Measurements from ENCODE around the gene B4GALT5. TPM values are rescaled to one million over a fixed set of nuclear protein-coding genes. Genes with fewer than 3 reads are reported as not detected.
"Not testable (repeated sequence)": the region's sequence is repeated elsewhere in the genome, so short reads cannot be mapped to it uniquely, and the experiment has no call there.

B4GALT5 gene
- polyA plus RNA-seq, 3 donors from 2014 or later: 0.35 to 3.2 (median 2.8) TPM

DNA sequence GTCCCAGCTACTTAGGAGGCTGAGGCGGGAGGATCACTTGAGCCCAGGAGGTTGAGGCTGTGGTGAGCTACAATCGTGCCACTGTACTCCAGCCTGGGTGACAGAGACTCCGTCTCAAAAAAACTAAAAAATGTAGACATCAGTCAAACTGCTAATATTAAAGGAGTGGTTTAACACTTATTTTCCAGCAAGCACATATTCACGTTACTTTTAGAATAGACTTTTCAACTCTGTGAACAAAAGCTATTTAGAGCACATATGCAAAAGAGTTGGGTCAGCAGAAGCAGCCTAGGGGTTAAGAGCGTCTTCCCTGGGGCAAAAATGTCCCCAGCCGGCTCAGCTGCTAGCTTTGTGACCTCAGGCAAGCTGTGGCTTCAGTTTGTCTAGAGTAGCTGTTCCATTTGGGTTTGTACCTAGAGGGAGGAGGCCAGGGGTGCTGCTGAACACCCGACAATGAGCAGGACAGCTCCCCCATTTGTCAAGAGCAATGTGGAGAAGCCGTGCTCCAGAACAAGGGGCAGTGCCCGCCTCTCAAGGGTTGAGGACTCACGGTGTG lies 83.2 kb downstream of the B4GALT5 start:
- H3K27ac Mint-ChIP-seq: peak overlapping the region in 3 of 6 donors; percentile 13 to 32 (median 30)
- H3K27me3 Mint-ChIP-seq (ENCODE audit: low read depth in 3 of 3): peaks cover 0 to 8% (median 2%) of the 10 kb centered on the region in 3 donors
- no peaks in the 10 kb centered on the region for H3K9me3 Mint-ChIP-seq
- peaks cover 8 to 24% (median 20%) of the 10 kb centered on the region in 3 donors for H3K36me3 Mint-ChIP-seq
- H3K4me3 Mint-ChIP-seq: no peak overlapping the region
- no peak for DNase-seq
- peaks cover 23 to 29% of the 10 kb centered on the region in 2 donors for H3K4me1 Mint-ChIP-seq

- no peak for DNase-seq
These were observed 84.1 kb downstream of the B4GALT5 start for GRCh38 chr20:49629606-49630005.

GRCh38 chr20:49628280-49628679 lies 85.4 kb downstream of the B4GALT5 start:
- not testable (repeated sequence) for H3K27ac Mint-ChIP-seq; DNase-seq; H3K4me3 Mint-ChIP-seq; H3K27me3 Mint-ChIP-seq (ENCODE audit: low read depth in 3 of 3); H3K9me3 Mint-ChIP-seq
- Mint-ChIP-seq H3K4me1 (peaks cover 29 to 36% of the 10 kb centered on the region in 2 donors), H3K36me3 (peaks cover 3 to 20% (median 7%) of the 10 kb centered on the region in 3 donors)

More at GRCh38 chr20:49629606-49630005, 84.1 kb downstream of the B4GALT5 start:
- peaks cover 0 to 8% (median 2%) of the 10 kb centered on the region in 3 donors for H3K27me3 Mint-ChIP-seq (ENCODE audit: low read depth in 3 of 3)
- peak overlapping the region in 1 of 6 donors; percentile 18 for H3K27ac Mint-ChIP-seq
- H3K9me3 Mint-ChIP-seq: no peaks in the 10 kb centered on the region
- H3K4me3 Mint-ChIP-seq: no peak overlapping the region
- peaks cover 29 to 33% of the 10 kb centered on the region in 2 donors for H3K4me1 Mint-ChIP-seq
- peaks cover 7 to 24% (median 16%) of the 10 kb centered on the region in 3 donors for H3K36me3 Mint-ChIP-seq

- Mint-ChIP-seq H3K4me3 (no peak overlapping the region), H3K4me1 (peaks cover 29 to 36% of the 10 kb centered on the region in 2 donors), H3K27ac (peak overlapping the region in 2 of 6 donors; percentile 13 to 22)
These were observed 86.3 kb downstream of the B4GALT5 start for GRCh38 chr20:49627329-49627761.

DNA sequence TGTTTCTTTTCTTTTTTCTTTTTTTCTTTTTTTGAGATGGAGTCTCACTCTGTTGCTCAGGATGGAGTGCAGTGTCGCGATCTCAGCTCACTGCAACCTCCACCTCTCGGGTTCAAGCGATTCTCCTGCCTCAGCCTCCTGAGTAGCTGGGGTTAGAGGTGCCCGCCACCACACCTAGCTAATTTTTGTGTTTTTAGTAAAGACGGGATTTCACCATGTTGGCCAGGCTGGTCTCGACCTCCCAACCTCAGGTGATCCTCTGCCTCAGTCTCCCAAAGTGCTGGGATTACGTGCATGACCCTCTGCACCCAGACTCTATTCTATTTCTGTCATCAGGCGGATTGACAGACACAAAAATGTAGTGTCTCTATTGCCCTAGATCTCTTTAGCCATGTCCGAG lies 88.7 kb downstream of the B4GALT5 start:
- Mint-ChIP-seq H3K4me1 (peaks cover 27 to 33% of the 10 kb centered on the region in 2 donors), H3K27ac (peak overlapping the region in 3 of 6 donors; percentile 28 to 64 (median 51))
- DNase-seq; H3K4me3 Mint-ChIP-seq; H3K36me3 Mint-ChIP-seq; H3K9me3 Mint-ChIP-seq; H3K27me3 Mint-ChIP-seq (ENCODE audit: low read depth in 3 of 3): not testable (repeated sequence)

More at GRCh38 chr20:49627329-49627761, 86.3 kb downstream of the B4GALT5 start:
- peaks cover 3 to 20% (median 6%) of the 10 kb centered on the region in 3 donors for H3K36me3 Mint-ChIP-seq
- no peak for DNase-seq
- no peaks in the 10 kb centered on the region for H3K9me3 Mint-ChIP-seq
- peaks cover 0 to 8% (median 2%) of the 10 kb centered on the region in 3 donors for H3K27me3 Mint-ChIP-seq (ENCODE audit: low read depth in 3 of 3)

GRCh38 chr20:49624317-49624716 lies 89.4 kb downstream of the B4GALT5 start:
- no peak for DNase-seq
- Mint-ChIP-seq H3K4me3 (peak overlapping the region in 1 of 5 donors; percentile 5), H3K4me1 (peaks cover 27 to 33% of the 10 kb centered on the region in 2 donors), H3K9me3 (no peaks in the 10 kb centered on the region), H3K27me3 (ENCODE audit: low read depth in 3 of 3) (peaks cover 0 to 5% (median 4%) of the 10 kb centered on the region in 3 donors), H3K27ac (peak overlapping the region in 1 of 6 donors; percentile 51), H3K36me3 (no peaks in the 10 kb centered on the region)

GRCh38 chr20:49622243-49622642 lies 91.4 kb downstream of the B4GALT5 start:
- Mint-ChIP-seq H3K36me3 (no peaks in the 10 kb centered on the region), H3K27ac (no peak overlapping the region), H3K4me1 (peaks cover 25 to 31% of the 10 kb centered on the region in 2 donors), H3K9me3 (no peaks in the 10 kb centered on the region), H3K4me3 (peak overlapping the region in 1 of 5 donors; percentile 7), H3K27me3 (ENCODE audit: low read depth in 3 of 3) (peaks cover 0 to 4% (median 2%) of the 10 kb centered on the region in 3 donors)
- DNase-seq: no peak

DNA sequence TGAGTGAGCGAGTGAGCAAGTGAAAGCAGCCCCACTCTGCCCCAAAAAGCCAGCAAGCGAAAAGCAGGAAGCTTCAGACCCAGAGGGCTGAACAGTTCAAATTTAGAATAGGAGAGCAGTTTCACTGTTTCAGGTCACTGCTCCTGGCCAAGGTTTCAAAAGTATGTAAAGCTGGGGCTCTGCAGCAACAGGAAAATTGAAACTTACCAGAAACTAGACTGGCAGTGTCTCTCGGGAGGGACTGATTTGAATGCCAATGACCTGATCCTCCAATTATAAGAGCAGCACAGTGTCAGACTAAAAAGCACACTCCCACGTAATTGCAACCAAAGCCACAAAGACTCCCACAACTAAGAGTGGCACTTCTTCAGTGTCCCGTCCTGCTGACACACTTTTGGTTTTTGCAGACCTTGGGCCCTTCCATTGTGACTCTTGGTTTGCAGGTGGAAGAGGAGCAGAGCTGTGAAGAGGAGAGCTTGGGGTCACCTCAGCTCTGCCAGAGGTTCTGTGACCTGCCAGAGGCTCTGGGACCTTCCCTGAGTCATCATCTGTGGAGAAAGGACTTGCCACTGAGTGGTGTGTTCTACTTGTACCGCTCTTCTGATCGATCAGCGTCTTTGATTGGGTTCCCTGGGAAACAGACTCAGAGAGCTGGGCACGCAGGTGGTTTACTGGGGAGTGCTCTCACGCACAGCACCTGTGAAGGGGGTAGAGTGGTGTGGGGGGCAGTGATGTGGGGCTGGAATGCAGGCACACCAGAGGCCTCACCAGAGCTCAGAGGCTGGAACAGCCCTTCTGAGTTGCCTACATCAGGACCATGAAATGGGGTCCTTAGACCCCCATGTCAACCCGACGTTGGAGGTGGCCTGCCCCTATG lies 93.1 kb downstream of the B4GALT5 start:
- H3K4me1 Mint-ChIP-seq: peaks cover 13 to 18% of the 10 kb centered on the region in 2 donors
- no peak overlapping the region for H3K27ac Mint-ChIP-seq
- no peak overlapping the region for H3K4me3 Mint-ChIP-seq

GRCh38 chr20:49619113-49620048 lies 94.3 kb downstream of the B4GALT5 start:
- Mint-ChIP-seq H3K4me3 (no peak overlapping the region), H3K27me3 (ENCODE audit: low read depth in 3 of 3) (peaks cover 0 to 1% (median 0%) of the 10 kb centered on the region in 3 donors), H3K9me3 (no peaks in the 10 kb centered on the region), H3K4me1 (peaks cover under 1 to 8% of the 10 kb centered on the region in 2 donors), H3K36me3 (no peaks in the 10 kb centered on the region), H3K27ac (no peak overlapping the region)
- no peak for DNase-seq

More for the DNA sequence above, 93.1 kb downstream of the B4GALT5 start:
- DNase-seq: peak; percentile 39 to 48 (median 39)
- H3K9me3 Mint-ChIP-seq: no peaks in the 10 kb centered on the region
- H3K27me3 Mint-ChIP-seq (ENCODE audit: low read depth in 3 of 3): peaks cover 0 to 3% (median under 1%) of the 10 kb centered on the region in 3 donors
- H3K36me3 Mint-ChIP-seq: no peaks in the 10 kb centered on the region

DNA sequence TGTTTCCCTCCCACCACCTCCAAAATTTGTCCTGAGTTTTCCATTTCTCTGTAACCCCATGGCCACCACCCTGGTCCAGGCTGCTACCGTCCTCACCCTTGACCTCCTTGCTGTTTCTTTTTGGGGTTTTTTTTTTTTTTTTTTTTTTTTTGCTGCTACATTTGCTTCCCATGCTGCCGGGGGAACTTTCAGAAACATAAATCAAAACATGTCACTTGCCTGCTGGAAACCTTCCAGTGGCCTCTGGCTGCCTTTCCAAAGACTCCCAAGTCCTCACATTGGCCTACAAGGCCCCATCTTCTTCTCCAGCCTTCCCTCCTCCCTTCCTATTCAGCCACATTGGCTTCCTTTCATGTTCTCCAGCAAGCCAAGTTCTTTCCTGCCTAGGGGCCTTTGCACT lies 95.4 kb downstream of the B4GALT5 start:
- Mint-ChIP-seq H3K4me1 (peaks cover 0 to 8% of the 10 kb centered on the region in 2 donors), H3K4me3 (no peak overlapping the region), H3K9me3 (no peaks in the 10 kb centered on the region), H3K27me3 (ENCODE audit: low read depth in 3 of 3) (peaks cover 0 to 1% (median 0%) of the 10 kb centered on the region in 3 donors), H3K27ac (no peak overlapping the region), H3K36me3 (no peaks in the 10 kb centered on the region)
- no peak for DNase-seq

- not testable (repeated sequence) for H3K27me3 Mint-ChIP-seq (ENCODE audit: low read depth in 3 of 3); H3K4me3 Mint-ChIP-seq; H3K4me1 Mint-ChIP-seq; H3K9me3 Mint-ChIP-seq; H3K36me3 Mint-ChIP-seq; H3K27ac Mint-ChIP-seq; DNase-seq
These were observed 96.3 kb downstream of the B4GALT5 start for GRCh38 chr20:49617394-49617793.

- Mint-ChIP-seq H3K36me3 (no peaks in the 10 kb centered on the region), H3K4me3 (no peak overlapping the region), H3K27me3 (ENCODE audit: low read depth in 3 of 3) (no peaks in the 10 kb centered on the region), H3K4me1 (peaks cover 0 to 2% of the 10 kb centered on the region in 2 donors), H3K27ac (peak overlapping the region in 2 of 6 donors; percentile 30 to 75), H3K9me3 (no peaks in the 10 kb centered on the region)
- no peak for DNase-seq
These were observed 97.3 kb downstream of the B4GALT5 start for GRCh38 chr20:49616154-49617007.
